Endothelial cell (in vitro differentiated cells): ENCODE measurements around the gene EME1. TPM values are rescaled to one million over a fixed set of nuclear protein-coding genes. Genes with fewer than 3 reads are reported as not detected.

Experiments
- DNase-seq: peaks from one replicate; pipeline ENCODE4 v3.0.0; 2021; ENCODE audit warnings: low spot score
- H3K27ac Mint-ChIP-seq: one replicate; pipeline ENCODE4 v1.8.0; 2021; ENCODE audit warnings: mixed read lengths, inconsistent platforms; ENCODE audit not compliant: unreplicated experiment
- H3K27me3 Mint-ChIP-seq: one replicate; pipeline ENCODE4 v1.8.0; 2021; ENCODE audit warnings: mild to moderate bottlenecking, moderate library complexity, mixed read lengths, inconsistent platforms; ENCODE audit not compliant: unreplicated experiment
- H3K36me3 Mint-ChIP-seq: one replicate; pipeline ENCODE4 v1.8.0; 2021; ENCODE audit warnings: mild to moderate bottlenecking, low read depth, mixed read lengths, inconsistent platforms; ENCODE audit not compliant: unreplicated experiment
- H3K4me1 Mint-ChIP-seq: one replicate; pipeline ENCODE4 v1.8.0; 2021; ENCODE audit warnings: mild to moderate bottlenecking, mixed read lengths, inconsistent platforms; ENCODE audit not compliant: unreplicated experiment
- H3K4me3 Mint-ChIP-seq: one replicate; pipeline ENCODE4 v1.8.0; 2021; ENCODE audit warnings: mild to moderate bottlenecking, mixed read lengths, inconsistent platforms; ENCODE audit not compliant: unreplicated experiment
- H3K9me3 Mint-ChIP-seq: one replicate; pipeline ENCODE4 v1.8.0; 2021; ENCODE audit warnings: mixed read lengths, inconsistent platforms; ENCODE audit not compliant: unreplicated experiment
- total RNA-seq: library from RNA; stranded (reverse); fragmentation: NEBNext Ultra II Directional; extraction: Animal tissue kit (Norgen Biotek cat#: 25700); gene quantifications from one replicate; pipeline ENCODE4 v1.2.1, GENCODE V29; 2021; ENCODE audit not compliant: unreplicated experiment
- TF ChIP-seq, protein P1 (sequence below): fragments of 200-600 bp; sonication (generic); IDR thresholded peaks from one replicate; pipeline ENCODE4 v1.5.0; 2021; ENCODE audit warnings: antibody characterized with exemption; ENCODE audit not compliant: unreplicated experiment

EME1 gene
- total RNA-seq, 1 donor from 2014 or later: 6.1 TPM

DNA sequence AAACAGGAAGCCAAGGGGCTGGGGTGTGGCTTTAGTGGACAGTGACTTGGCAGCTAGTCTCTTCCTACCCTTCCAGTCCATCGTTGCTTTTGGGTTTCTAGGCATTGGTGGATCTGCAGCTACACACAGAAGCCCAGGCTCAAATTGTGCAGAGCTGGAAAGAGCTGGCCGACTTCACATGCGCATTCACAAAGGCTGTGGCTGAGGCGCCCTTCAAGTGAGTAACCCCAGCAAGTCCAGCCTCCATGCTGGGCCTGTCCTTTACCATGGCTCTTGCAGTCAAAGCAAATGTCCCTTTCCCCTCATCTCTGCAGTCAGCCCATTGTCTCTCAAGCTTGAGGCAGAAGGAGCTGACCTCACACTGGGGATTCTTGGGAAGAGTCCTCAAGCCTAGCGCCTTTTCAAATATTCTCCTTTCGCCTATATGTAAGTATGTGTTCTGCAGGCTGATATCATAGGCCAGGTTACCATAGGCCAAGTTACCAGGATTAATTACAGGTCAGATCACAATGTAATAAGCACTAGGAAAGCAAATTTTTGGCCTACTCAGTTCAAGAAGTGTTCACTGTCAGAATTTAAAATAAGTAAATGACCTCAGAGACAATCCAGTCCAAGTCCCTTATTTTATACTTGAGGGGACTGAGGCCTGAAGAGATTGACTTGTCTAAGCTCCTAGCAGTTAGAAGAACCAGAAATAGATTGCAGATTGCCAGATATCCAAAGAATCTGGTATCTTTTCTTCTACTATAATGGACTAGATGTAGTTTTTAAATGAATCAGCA lies 6.5 kb downstream of the EME1 start:
- Mint-ChIP-seq H3K4me3 (no peak overlapping the region), H3K27ac (peak overlapping the region; percentile 18), H3K4me1 (peaks cover 2% of the 10 kb centered on the region), H3K9me3 (no peaks in the 10 kb centered on the region), H3K27me3 (no peaks in the 10 kb centered on the region), H3K36me3 (peaks cover 26% of the 10 kb centered on the region)
- no peak for DNase-seq
- TF ChIP-seq, protein P1, sequence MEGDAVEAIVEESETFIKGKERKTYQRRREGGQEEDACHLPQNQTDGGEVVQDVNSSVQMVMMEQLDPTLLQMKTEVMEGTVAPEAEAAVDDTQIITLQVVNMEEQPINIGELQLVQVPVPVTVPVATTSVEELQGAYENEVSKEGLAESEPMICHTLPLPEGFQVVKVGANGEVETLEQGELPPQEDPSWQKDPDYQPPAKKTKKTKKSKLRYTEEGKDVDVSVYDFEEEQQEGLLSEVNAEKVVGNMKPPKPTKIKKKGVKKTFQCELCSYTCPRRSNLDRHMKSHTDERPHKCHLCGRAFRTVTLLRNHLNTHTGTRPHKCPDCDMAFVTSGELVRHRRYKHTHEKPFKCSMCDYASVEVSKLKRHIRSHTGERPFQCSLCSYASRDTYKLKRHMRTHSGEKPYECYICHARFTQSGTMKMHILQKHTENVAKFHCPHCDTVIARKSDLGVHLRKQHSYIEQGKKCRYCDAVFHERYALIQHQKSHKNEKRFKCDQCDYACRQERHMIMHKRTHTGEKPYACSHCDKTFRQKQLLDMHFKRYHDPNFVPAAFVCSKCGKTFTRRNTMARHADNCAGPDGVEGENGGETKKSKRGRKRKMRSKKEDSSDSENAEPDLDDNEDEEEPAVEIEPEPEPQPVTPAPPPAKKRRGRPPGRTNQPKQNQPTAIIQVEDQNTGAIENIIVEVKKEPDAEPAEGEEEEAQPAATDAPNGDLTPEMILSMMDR: no peak

DNA sequence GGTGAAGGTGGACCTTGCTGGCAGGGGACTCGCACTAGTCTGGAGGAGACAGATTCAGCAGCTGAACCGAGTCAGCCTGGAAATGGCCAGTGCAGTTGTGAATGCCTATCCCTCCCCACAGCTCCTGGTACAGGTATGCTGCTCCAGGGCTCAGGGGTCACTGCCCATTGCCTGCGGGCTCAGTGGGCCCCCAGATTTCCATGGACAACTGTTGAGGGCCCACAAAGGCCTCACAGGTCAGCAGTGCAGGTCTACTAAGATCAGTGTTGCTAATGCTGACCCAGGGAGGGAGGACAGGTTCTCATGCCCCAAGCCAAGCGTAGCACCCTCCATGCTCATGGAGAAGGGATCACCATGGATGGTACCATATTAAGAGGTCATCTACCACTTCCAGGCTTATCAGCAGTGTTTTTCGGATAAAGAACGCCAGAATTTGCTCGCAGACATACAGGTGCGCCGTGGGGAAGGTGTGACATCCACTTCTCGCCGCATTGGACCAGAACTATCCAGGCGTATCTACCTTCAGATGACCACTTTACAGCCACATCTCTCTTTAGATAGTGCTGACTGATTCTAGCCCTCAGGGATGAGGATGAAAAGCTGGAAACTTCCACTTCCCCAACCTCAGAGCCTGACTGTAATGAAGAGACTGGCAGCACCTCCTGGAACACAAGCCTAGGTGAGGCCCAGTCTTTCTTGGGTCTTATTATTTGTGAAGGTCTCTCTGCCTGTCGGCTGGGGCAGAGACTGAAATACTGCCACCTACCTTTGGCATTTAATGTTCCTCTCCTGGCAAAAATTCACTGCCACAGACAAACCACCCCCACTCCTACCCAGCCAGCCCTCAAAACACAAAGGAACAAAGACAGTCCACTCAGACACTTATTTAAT lies 7.6 kb downstream of the EME1 start:
- Mint-ChIP-seq H3K27me3 (no peaks in the 10 kb centered on the region), H3K4me1 (peaks cover under 1% of the 10 kb centered on the region), H3K36me3 (peaks cover 37% of the 10 kb centered on the region), H3K4me3 (no peak overlapping the region), H3K9me3 (no peaks in the 10 kb centered on the region), H3K27ac (no peak overlapping the region)
- TF ChIP-seq, protein P1: no peak
- no peak for DNase-seq

DNA sequence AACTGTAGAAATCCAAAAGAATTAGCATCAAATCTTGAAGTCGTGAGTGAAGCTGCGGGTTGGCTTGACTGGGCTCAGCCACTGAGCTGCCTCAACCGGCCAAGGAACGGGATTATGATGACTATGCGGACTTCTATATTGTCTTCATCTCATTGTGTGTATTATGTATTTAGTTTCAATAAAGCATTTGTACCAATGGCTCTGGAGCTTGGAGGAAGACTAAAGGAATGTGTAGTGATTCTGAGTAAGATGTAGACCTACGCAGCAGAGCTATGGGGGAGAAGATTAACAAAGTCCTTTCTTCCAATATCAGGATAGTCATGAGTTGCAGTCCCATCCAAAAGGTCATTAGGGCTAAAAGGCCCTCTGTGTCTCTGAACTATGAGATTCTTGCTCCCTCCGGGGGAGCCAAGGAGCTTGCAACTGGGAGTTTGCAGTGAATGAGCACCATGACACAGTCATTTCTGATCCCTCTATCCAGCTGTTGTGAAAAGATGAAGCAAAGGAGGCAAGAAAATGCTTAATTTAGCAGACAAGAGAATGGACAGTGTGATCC lies 8.3 kb downstream of the EME1 start:
- no peaks in the 10 kb centered on the region for H3K4me1 Mint-ChIP-seq
- no peaks in the 10 kb centered on the region for H3K27me3 Mint-ChIP-seq
- TF ChIP-seq, protein P1: no peak
- no peaks in the 10 kb centered on the region for H3K9me3 Mint-ChIP-seq
- DNase-seq: no peak
- no peak overlapping the region for H3K27ac Mint-ChIP-seq
- H3K4me3 Mint-ChIP-seq: no peak overlapping the region
- peaks cover 38% of the 10 kb centered on the region for H3K36me3 Mint-ChIP-seq

DNA sequence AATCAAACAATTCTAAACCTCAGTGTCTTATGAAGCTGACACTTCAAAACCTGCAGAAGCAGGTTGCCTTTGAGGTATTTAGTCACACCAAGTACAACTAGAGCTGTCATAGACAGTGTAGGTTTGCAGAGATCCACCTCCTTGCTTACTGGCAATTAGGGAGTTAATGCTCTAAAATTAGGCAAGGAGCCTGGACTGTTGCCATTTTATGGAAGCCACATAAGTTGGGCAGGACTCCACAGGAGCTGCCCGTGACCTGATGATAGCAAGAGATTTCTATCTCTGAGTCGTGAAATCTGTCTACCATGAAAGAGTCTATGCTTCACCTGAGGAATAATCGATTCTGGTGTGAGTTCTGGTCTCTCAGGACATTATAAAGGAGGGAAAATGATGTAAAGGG lies 8.9 kb downstream of the EME1 start:
- H3K4me3 Mint-ChIP-seq: no peak overlapping the region
- H3K4me1 Mint-ChIP-seq: no peaks in the 10 kb centered on the region
- H3K9me3 Mint-ChIP-seq: no peaks in the 10 kb centered on the region
- peaks cover 44% of the 10 kb centered on the region for H3K36me3 Mint-ChIP-seq
- DNase-seq: no peak
- H3K27me3 Mint-ChIP-seq: no peaks in the 10 kb centered on the region
- no peak overlapping the region for H3K27ac Mint-ChIP-seq
- TF ChIP-seq, protein P1: no peak
